Kidney glomerular epithelial cell (primary cell): ENCODE results near the gene CASP8AP2.
"Not testable (repeated sequence)": the region's sequence is repeated elsewhere in the genome, so short reads cannot be mapped to it uniquely, and the experiment has no call there.

ENCODE experiments used
- DNase-seq: peaks from one replicate; lab custom pipeline; 2025; lab: John Stamatoyannopoulos, UW

The CASP8AP2 gene

DNA sequence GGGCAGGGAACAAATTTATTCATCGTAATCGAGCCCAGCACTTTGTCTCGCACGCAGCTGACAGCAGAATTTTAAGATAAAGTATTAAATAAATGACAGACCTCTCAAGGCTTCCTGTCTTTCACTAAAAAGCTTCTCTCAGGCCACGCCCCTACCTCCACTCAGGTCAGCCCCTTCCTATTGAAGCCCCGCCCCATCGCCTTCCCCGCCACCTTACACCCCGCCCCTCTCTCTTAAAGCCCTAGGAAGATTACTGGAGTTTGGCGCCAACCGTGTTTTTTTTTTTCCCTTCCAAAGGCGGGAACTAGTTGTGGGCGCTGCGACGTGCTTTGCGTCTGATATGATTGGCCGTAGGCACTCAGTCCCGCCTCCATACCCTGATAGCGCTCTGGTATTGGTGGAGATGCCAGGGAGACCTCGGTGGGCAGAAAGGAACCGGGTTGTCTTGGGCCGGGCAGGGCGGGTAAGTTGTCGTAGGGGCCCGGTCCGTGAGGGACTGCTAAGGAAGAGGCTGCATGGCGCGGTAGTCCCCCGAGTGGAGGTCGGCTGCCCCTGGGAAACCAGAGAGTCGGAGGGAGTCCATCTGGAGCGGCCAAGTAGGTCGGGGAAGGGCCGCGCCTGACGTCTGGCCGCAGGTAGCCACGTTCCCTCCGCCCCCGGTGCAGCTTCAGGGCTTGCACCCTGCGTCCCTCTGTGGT is at the start of gene CASP8AP2:
Gene CASP8AP2, plus strand, starts transcription at position 409 of the 698 bp plus-strand sequence.
- peak; percentile 98 for DNase-seq

DNA sequence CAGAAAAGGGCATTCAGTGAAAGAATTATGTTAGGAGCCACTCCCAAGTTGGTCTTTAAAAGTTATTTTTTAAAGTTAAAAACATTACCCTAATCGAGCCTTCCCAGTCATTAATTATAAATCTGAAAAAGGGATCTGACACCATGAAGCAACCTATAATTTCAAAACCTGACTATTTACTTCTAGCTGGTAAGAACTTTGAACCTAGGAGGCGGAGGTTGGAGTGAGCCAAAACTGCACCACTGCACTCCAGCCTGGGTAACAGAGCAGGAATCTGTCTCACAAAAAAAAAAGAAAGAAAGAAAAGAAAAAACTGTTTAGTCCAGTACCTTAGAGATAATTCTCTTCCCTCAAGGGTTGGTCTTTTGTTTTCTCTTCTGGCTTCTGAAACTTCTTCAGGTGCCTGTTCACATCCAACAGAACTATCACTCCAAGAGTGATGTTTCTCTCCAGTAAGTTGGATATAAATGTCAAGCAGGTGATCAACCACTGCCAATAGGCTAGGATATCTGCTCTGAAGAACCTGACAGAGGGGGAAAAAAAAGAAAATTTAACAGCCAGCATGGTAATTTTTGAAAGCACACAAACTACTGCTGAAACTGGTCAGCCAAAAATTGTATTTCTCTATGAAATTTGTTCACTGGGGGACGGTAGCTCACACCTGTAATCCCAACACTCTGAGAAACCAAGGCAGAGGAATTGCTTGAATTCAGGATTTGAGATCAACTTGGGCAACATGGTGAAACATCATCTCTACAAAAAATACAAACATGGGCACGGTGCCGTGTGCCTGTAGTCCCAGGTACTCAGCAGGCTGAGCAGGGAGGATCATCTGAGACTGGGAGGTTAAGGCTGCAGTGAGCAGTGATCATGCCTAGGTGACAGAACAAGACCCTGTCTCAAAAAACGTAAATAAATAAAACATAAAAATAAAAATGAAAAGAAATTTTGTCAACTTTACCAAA is 48.3 kb upstream of the CASP8AP2 start:
- DNase-seq: no peak

- DNase-seq: no peak
These were observed 47.5 kb upstream of the CASP8AP2 start for GRCh38 chr6:89782222-89782621.

DNA sequence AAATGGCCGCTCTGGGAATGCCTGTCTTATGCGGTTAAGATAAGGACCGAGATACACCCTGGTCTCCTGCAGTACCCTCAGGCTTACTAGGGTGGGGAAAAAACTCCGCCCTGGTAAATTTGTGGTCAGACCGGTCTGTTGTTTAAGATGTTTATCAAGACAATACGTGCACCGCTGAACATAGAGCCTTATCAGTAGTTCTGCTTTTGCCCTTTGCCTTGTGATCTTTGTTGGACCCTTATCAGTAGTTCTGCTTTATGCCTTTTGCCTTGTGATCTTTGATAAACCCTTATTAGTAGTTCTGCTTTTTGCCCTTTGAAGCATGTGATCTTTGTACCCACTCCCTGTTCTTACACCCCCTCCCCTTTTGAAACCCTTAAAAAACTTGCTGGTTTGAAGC is 46.4 kb upstream of the CASP8AP2 start:
- DNase-seq: not testable (repeated sequence)

GRCh38 chr6:89784838-89785237 is 44.8 kb upstream of the CASP8AP2 start:
- no peak for DNase-seq

- DNase-seq: no peak
These were observed 42.7 kb upstream of the CASP8AP2 start for GRCh38 chr6:89786970-89787369.

GRCh38 chr6:89787660-89788328 is 41.9 kb upstream of the CASP8AP2 start:
- no peak for DNase-seq

GRCh38 chr6:89789980-89790379 is 39.7 kb upstream of the CASP8AP2 start:
- DNase-seq: no peak

DNA sequence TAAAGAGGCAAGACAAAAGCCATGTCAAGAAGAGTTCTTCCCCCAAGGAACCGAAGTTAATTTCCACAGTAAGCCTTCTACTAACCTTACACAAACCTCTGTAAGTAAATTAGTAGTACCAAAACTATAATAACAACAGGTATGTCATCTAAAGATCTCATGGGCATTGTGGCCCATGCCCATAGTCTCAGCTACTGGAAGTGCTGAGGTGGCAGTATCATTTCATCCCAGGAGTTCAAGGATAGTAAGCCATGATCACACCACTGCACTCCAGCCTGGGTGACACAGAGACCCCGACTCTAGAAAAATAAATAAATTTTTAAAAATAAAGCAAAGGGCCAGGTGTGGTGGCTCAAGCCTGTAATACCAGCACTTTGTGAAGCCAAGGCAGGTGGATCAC is 39.3 kb upstream of the CASP8AP2 start:
- no peak for DNase-seq

DNA sequence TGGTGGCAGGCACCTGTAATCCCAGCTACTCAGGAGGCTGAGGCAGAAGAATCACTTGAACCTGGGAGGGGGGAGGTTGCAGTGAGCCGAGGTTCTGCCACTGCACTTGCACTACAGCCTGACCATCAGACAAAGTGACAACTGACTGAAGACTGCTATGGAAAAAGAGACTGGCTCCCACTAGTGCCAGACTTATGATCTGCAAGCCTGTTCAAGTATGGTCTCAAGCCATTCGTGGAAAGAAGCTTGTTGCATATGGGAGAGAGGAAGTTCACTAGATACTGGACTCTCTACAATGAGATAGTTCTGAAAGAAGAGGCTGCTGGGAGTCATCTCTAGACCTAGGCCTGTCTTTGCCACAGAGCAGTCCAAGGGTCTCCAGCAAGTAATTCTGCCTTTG is 36.8 kb upstream of the CASP8AP2 start:
- DNase-seq: peak; percentile 15

- no peak for DNase-seq
These were observed 36.1 kb upstream of the CASP8AP2 start for GRCh38 chr6:89793586-89793985.

GRCh38 chr6:89794324-89794723 is 35.4 kb upstream of the CASP8AP2 start:
- no peak for DNase-seq

- DNase-seq: no peak
These were observed 32.4 kb upstream of the CASP8AP2 start for GRCh38 chr6:89797317-89797716.

- no peak for DNase-seq
These were observed 30.6 kb upstream of the CASP8AP2 start for GRCh38 chr6:89799096-89799495.

DNA sequence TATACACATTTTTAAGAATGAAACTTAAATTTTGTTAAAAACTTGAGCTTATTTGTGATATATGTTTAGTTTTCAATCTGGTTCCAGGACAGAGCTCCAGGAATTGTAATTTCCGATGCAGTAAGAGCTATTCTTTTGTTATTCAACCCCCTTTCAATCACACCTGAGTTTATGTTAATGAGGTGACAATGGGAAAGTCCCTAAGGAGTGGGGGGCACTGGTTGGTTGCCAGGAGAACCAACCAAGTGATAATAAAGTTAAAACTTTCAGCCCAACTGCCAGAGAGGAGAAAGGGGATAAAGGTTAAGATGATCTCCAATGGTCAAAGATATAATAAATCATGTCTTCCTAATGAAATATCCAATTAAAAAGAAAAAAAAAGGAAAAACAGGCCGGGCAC is 29.9 kb upstream of the CASP8AP2 start:
- DNase-seq: no peak

- DNase-seq: no peak
These were observed 26.4 kb upstream of the CASP8AP2 start for GRCh38 chr6:89803271-89803670.

DNA sequence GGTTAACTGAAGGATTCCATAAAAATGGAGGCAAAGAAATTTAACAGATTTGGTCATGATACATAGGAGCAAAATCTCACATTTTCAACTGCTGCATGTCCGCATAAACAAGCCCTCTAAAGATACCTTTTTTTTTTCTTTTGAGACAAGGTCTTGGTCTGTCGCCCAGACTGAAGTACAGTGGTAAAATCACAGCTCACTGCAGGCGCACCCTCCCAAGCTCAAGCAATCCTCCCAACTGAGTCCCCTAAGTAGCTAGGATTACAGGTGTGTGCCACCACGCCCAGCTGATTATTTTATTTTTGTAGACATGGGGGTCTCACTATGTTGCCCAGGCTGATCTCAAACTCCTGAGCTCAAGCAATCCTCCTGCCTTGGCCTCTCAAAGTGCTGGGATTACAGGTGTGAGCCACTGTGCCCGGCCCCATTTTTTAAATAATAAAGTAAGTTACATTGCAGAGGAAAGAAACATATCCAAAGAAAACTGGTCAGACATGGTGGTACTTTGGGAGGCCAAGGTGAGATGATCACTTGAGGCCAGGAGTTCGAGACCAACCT is 23.8 kb upstream of the CASP8AP2 start:
- DNase-seq: no peak

GRCh38 chr6:89807581-89807980 is 22.1 kb upstream of the CASP8AP2 start:
- DNase-seq: no peak

GRCh38 chr6:89813422-89813821 is 16.3 kb upstream of the CASP8AP2 start:
- not testable (repeated sequence) for DNase-seq

DNA sequence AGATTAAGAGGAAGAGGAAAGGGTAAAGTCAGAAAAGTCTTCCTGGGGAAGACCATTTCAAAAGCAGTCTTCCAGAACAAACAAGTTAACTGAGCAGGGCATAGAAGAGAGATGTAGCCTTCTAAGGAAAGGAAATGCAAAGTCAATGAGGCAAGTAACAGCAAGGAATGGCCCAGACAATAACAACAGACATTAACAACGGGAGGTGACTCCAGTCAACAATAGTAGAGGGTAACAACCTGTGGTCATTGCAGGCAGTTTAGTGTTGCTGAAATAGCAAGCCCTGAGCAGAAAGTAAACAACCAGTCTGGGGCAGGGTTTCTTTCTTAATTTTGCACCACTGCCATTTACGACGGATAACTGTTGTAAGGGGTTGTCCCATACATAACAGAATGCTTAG is 12.2 kb upstream of the CASP8AP2 start:
- DNase-seq: no peak

- peak; percentile 25 for DNase-seq
These were observed 10.7 kb upstream of the CASP8AP2 start for GRCh38 chr6:89818977-89819335.
